GM12878 (cell line): ENCODE data around the gene IGLL5.

Source experiments
- BHLHE40 ChIP-seq, 2 experiments: fragments of 450-650 bp in 1 of 2; IDR thresholded peaks; 2 replicates each; pipeline ENCODE4 v1.6.1; 2011 to 2017; ENCODE audit warnings: low read depth in 2 of 2, borderline replicate concordance in 1 of 2, improper control_type of control experiment in 1 of 2, low read length in 1 of 2, mild to moderate bottlenecking in 1 of 2
- BRCA1 ChIP-seq: IDR thresholded peaks from 2 replicates; pipeline ENCODE4 v1.6.1; 2011; ENCODE audit warnings: low read depth, low read length, improper control_type of control experiment
- HDGF ChIP-seq: fragments of 450-650 bp; IDR thresholded peaks from 2 replicates; pipeline ENCODE4 v1.6.1; 2016; ENCODE audit warnings: antibody characterized with exemption
- LARP7 ChIP-seq: fragments of 450-650 bp; IDR thresholded peaks from 2 replicates; pipeline ENCODE4 v1.6.1; 2017; ENCODE audit warnings: mild to moderate bottlenecking
- POLR2A ChIP-seq: IDR thresholded peaks from 2 replicates; pipeline ENCODE4 v1.6.1; 2011; ENCODE audit warnings: low read depth, mild to moderate bottlenecking, low read length
- POLR2AphosphoS5 ChIP-seq: IDR thresholded peaks from 2 replicates; pipeline ENCODE4 v1.6.1; 2011; ENCODE audit warnings: mild to moderate bottlenecking, low read length, inconsistent platforms
- SRF ChIP-seq, 2 experiments: IDR thresholded peaks; 2 replicates each; pipeline ENCODE4 v1.6.1; 2011; ENCODE audit warnings: low read depth in 2 of 2, low read length in 2 of 2, mild to moderate bottlenecking in 1 of 2, moderate library complexity in 1 of 2
- TBL1XR1 ChIP-seq: IDR thresholded peaks from 2 replicates; pipeline ENCODE4 v1.6.1; 2012; ENCODE audit warnings: low read depth, low read length, improper control_type of control experiment
- YY1 ChIP-seq: IDR thresholded peaks from 2 replicates; pipeline ENCODE4 v1.6.1; 2011; ENCODE audit warnings: low read depth, mild to moderate bottlenecking, low read length
- TF ChIP-seq, protein P1 (sequence below): IDR thresholded peaks from 2 replicates; pipeline ENCODE4 v1.6.1; 2012; ENCODE audit warnings: mild to moderate bottlenecking, low read depth, low read length
- TF ChIP-seq, protein P2 (sequence below), 3 experiments: IDR thresholded peaks in 2 of 3; conservative IDR thresholded peaks in 1 of 3; 2 replicates each; pipeline ENCODE4 v1.5.1; 2011; ENCODE audit warnings: low read depth in 3 of 3, low read length in 3 of 3, mild to moderate bottlenecking in 3 of 3, control low read depth in 2 of 3, moderate library complexity in 2 of 3, inconsistent platforms in 1 of 3, mixed read lengths in 1 of 3; ENCODE audit not compliant: control insufficient read depth in 2 of 3, insufficient read depth in 1 of 3; ENCODE audit errors: extremely low read depth in 1 of 3
- TF ChIP-seq, protein P3 (sequence below): fragments of 450-650 bp; IDR thresholded peaks from 2 replicates; pipeline ENCODE4 v1.6.1; 2016; ENCODE audit warnings: mild to moderate bottlenecking

DNA sequence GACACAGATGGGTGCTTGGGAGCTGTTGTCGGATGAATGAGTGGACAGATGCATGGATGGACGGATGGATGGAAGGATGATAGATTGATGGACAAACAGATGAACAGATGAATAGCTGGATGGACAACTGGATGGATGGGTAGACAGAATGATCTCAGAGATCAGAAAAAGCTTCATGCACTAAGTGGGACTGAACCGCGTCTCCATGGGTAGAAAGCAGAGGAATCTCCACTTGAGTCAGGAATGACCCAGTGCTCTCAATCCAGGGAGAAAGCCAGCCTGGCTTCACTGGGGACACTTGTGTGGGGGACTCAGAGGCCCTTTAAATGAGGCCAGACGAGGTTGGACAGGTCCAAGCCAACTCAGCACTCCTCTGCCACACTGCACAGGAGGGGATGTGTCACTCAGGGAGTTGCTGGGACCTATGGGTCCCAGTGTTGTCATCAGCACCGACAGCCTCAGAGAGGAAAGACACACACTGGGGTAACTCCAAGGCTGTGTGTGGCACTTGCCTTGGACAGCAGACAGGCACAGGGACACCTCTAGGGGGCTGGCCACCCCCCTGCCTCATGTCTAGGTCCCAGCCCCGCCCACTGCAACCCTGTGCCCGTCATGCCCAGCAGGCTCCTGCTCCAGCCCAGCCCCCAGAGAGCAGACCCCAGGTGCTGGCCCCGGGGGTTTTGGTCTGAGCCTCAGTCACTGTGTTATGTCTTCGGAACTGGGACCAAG, 5.6 kb downstream of the IGLL5 start:
- TF ChIP-seq, protein P1, sequence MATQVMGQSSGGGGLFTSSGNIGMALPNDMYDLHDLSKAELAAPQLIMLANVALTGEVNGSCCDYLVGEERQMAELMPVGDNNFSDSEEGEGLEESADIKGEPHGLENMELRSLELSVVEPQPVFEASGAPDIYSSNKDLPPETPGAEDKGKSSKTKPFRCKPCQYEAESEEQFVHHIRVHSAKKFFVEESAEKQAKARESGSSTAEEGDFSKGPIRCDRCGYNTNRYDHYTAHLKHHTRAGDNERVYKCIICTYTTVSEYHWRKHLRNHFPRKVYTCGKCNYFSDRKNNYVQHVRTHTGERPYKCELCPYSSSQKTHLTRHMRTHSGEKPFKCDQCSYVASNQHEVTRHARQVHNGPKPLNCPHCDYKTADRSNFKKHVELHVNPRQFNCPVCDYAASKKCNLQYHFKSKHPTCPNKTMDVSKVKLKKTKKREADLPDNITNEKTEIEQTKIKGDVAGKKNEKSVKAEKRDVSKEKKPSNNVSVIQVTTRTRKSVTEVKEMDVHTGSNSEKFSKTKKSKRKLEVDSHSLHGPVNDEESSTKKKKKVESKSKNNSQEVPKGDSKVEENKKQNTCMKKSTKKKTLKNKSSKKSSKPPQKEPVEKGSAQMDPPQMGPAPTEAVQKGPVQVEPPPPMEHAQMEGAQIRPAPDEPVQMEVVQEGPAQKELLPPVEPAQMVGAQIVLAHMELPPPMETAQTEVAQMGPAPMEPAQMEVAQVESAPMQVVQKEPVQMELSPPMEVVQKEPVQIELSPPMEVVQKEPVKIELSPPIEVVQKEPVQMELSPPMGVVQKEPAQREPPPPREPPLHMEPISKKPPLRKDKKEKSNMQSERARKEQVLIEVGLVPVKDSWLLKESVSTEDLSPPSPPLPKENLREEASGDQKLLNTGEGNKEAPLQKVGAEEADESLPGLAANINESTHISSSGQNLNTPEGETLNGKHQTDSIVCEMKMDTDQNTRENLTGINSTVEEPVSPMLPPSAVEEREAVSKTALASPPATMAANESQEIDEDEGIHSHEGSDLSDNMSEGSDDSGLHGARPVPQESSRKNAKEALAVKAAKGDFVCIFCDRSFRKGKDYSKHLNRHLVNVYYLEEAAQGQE: no peak
- TF ChIP-seq BHLHE40 (IDR thresholded peaks at IDR 0.05; ENCODE audit: borderline replicate concordance in 1 of 2, low read depth in 2 of 2, low read length in 1 of 2) (no peak), HDGF (no peak), TBL1XR1 (no peak), LARP7 (no peak), POLR2AphosphoS5 (no peak), YY1 (no peak), SRF (IDR thresholded peaks at IDR 0.05; ENCODE audit: low read depth in 2 of 2, low read length in 2 of 2) (no peak), BRCA1 (no peak), POLR2A (no peak)
- TF ChIP-seq, protein P2, sequence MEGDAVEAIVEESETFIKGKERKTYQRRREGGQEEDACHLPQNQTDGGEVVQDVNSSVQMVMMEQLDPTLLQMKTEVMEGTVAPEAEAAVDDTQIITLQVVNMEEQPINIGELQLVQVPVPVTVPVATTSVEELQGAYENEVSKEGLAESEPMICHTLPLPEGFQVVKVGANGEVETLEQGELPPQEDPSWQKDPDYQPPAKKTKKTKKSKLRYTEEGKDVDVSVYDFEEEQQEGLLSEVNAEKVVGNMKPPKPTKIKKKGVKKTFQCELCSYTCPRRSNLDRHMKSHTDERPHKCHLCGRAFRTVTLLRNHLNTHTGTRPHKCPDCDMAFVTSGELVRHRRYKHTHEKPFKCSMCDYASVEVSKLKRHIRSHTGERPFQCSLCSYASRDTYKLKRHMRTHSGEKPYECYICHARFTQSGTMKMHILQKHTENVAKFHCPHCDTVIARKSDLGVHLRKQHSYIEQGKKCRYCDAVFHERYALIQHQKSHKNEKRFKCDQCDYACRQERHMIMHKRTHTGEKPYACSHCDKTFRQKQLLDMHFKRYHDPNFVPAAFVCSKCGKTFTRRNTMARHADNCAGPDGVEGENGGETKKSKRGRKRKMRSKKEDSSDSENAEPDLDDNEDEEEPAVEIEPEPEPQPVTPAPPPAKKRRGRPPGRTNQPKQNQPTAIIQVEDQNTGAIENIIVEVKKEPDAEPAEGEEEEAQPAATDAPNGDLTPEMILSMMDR (IDR thresholded peaks at IDR 0.05 in 2 of 3, conservative IDR thresholded peaks at IDR 0.05 in 1 of 3; ENCODE audit: control insufficient read depth in 2 of 3, extremely low read depth in 1 of 3, insufficient read depth in 1 of 3, low read depth in 3 of 3, low read length in 3 of 3): no peak
- TF ChIP-seq, protein P3, sequence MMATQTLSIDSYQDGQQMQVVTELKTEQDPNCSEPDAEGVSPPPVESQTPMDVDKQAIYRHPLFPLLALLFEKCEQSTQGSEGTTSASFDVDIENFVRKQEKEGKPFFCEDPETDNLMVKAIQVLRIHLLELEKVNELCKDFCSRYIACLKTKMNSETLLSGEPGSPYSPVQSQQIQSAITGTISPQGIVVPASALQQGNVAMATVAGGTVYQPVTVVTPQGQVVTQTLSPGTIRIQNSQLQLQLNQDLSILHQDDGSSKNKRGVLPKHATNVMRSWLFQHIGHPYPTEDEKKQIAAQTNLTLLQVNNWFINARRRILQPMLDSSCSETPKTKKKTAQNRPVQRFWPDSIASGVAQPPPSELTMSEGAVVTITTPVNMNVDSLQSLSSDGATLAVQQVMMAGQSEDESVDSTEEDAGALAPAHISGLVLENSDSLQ: no peak
